ENCODE results near the gene SLC25A4. TPM values are rescaled to one million over a fixed set of nuclear protein-coding genes. Genes with fewer than 3 reads are reported as not detected.
"Not testable (repeated sequence)": the region's sequence is repeated elsewhere in the genome, so short reads cannot be mapped to it uniquely, and the experiment has no call there.

The SLC25A4 gene
- total and polyA plus RNA-seq, 3 experiments from 2014 or later: 11.8 to 16.3 (median 12.6) TPM

GRCh38 chr4:185101354-185101890, 41.6 kb upstream of the SLC25A4 start:
- Histone ChIP-seq H3K27ac (ENCODE audit: low read depth, low read length) (no peak overlapping the region), H3K27me3 (ENCODE audit: insufficient read depth, low read length, poor library complexity, severe bottlenecking) (no peaks in the 10 kb centered on the region), H3K36me3 (ENCODE audit: insufficient read depth, low read length) (no peaks in the 10 kb centered on the region), H3K4me1 (ENCODE audit: insufficient read depth, low read length) (no peaks in the 10 kb centered on the region), H3K4me3 (ENCODE audit: low read length) (no peak overlapping the region), H3K9me3 (ENCODE audit: low read length) (no peaks in the 10 kb centered on the region)
- Mint-ChIP-seq H3K27ac (no peak overlapping the region), H3K27me3 (peaks cover 13 to 37% of the 10 kb centered on the region in 2 donors), H3K9me3 (no peaks in the 10 kb centered on the region), H3K36me3 (no peaks in the 10 kb centered on the region), H3K4me1 (no peaks in the 10 kb centered on the region), H3K4me3 (no peak overlapping the region)
- CTCF ChIA-PET: no interaction called here
- POLR2A ChIA-PET: no interaction called here
- no peak for DNase-seq

- Histone ChIP-seq H3K27me3 (ENCODE audit: insufficient read depth, low read length, poor library complexity, severe bottlenecking) (no peaks in the 10 kb centered on the region), H3K36me3 (ENCODE audit: insufficient read depth, low read length) (no peaks in the 10 kb centered on the region), H3K4me1 (ENCODE audit: insufficient read depth, low read length) (no peaks in the 10 kb centered on the region), H3K9me3 (ENCODE audit: low read length) (no peaks in the 10 kb centered on the region), H3K27ac (ENCODE audit: low read depth, low read length) (no peak overlapping the region), H3K4me3 (ENCODE audit: low read length) (no peak overlapping the region)
- H3K36me3 Mint-ChIP-seq: no peaks in the 10 kb centered on the region
- H3K27me3 Mint-ChIP-seq: peaks cover 12 to 32% of the 10 kb centered on the region in 2 donors
- H3K27ac Mint-ChIP-seq: no peak overlapping the region
- POLR2A ChIA-PET: no interaction called here
- H3K9me3 Mint-ChIP-seq: no peaks in the 10 kb centered on the region
- no peak overlapping the region for H3K4me3 Mint-ChIP-seq
- no peak for DNase-seq
- CTCF ChIA-PET: no interaction called here
- no peaks in the 10 kb centered on the region for H3K4me1 Mint-ChIP-seq
Measured at GRCh38 chr4:185104733-185105132, 38.3 kb upstream of the SLC25A4 start.

DNA sequence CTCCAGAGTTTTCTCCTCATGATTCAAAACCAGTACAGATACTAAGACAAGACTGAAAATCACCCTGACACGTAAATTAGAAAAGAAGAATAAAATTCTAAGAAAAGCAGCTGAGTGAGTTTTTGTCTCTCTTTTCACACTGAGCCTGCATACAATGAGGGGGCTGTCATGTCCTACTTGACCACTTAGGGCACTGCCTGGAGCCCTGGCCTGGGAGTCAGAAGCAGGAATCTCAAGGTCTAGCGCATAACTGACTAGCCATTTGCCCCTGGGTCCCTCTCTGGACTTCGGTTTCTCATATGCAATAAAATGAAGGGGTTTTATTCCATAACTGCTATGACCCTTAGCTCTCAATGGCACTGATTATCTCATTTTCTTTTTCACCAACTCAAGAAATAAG, 36.7 kb upstream of the SLC25A4 start:
- H3K4me3 Mint-ChIP-seq: no peak overlapping the region
- no peaks in the 10 kb centered on the region for H3K27me3 ChIP-seq (ENCODE audit: insufficient read depth, low read length, poor library complexity, severe bottlenecking)
- H3K27ac Mint-ChIP-seq: no peak overlapping the region
- H3K36me3 Mint-ChIP-seq: no peaks in the 10 kb centered on the region
- DNase-seq: no peak
- POLR2A ChIA-PET: no interaction called here
- no peaks in the 10 kb centered on the region for H3K9me3 ChIP-seq (ENCODE audit: low read length)
- CTCF ChIA-PET: interaction anchor here (1.2 kb wide), 1 partner anchor 28 kb away, joined by 3 read pairs; no protein-coding TSS in a partner anchor
- no peaks in the 10 kb centered on the region for H3K36me3 ChIP-seq (ENCODE audit: insufficient read depth, low read length)
- H3K27ac ChIP-seq (ENCODE audit: low read depth, low read length): no peak overlapping the region
- peaks cover 5 to 26% of the 10 kb centered on the region in 2 donors for H3K27me3 Mint-ChIP-seq
- H3K4me3 ChIP-seq (ENCODE audit: low read length): no peak overlapping the region
- H3K4me1 ChIP-seq (ENCODE audit: insufficient read depth, low read length): no peaks in the 10 kb centered on the region
- no peaks in the 10 kb centered on the region for H3K9me3 Mint-ChIP-seq
- no peaks in the 10 kb centered on the region for H3K4me1 Mint-ChIP-seq

DNA sequence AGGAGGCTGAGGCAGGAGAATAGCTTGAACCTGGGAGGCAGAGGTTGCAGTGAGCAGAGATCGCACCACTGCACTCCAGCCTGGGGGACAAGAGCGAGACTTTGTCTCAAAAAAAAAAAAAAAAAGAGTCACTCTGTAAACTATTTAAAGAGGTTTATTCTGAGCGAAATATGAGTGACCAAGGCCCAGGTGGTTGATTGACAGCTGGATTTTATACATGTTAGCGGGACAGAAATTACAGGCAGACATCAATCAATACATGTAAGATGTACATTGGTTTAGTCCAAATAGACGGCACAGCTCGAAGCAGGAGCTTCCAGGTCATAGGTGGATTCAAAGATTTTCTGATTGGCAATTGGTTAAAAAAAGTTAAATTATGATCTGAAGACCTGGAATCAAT, 35.5 kb upstream of the SLC25A4 start:
- H3K27ac ChIP-seq (ENCODE audit: low read depth, low read length); H3K9me3 Mint-ChIP-seq; H3K27me3 ChIP-seq (ENCODE audit: insufficient read depth, low read length, poor library complexity, severe bottlenecking); H3K4me3 Mint-ChIP-seq; POLR2A ChIA-PET; CTCF ChIA-PET; H3K27ac Mint-ChIP-seq; H3K36me3 Mint-ChIP-seq; H3K4me3 ChIP-seq (ENCODE audit: low read length); H3K4me1 ChIP-seq (ENCODE audit: insufficient read depth, low read length); H3K4me1 Mint-ChIP-seq; DNase-seq; H3K36me3 ChIP-seq (ENCODE audit: insufficient read depth, low read length); H3K9me3 ChIP-seq (ENCODE audit: low read length): not testable (repeated sequence)
- H3K27me3 Mint-ChIP-seq: peaks cover 3 to 18% of the 10 kb centered on the region in 2 donors

DNA sequence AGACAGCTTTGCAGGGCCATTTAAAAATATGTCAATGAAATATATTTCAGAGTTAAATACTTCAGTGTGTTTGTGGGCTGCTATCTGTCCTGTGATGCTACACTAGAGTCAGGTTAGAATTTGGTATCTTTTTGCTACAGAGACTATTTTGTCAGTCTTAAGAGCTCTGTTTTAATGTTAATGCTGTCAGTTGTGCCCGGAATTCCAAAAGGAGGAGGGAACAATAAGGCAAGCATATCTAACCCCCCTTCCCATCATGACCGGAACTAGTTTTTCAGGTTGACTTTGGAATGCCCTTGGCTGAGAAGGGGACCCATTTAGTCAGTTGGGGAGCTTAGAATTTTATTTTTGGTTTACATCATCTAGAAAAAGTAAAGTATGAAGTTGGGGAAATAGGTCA, 34.9 kb upstream of the SLC25A4 start:
- H3K36me3 ChIP-seq (ENCODE audit: insufficient read depth, low read length): no peaks in the 10 kb centered on the region
- H3K4me1 ChIP-seq (ENCODE audit: insufficient read depth, low read length): no peaks in the 10 kb centered on the region
- H3K4me3 Mint-ChIP-seq: no peak overlapping the region
- no peaks in the 10 kb centered on the region for H3K27me3 ChIP-seq (ENCODE audit: insufficient read depth, low read length, poor library complexity, severe bottlenecking)
- ChIA-PET CTCF (no interaction called here), POLR2A (no interaction called here)
- H3K27ac ChIP-seq (ENCODE audit: low read depth, low read length): no peak overlapping the region
- H3K27ac Mint-ChIP-seq: no peak overlapping the region
- DNase-seq: no peak
- H3K4me1 Mint-ChIP-seq: no peaks in the 10 kb centered on the region
- H3K9me3 ChIP-seq (ENCODE audit: low read length): no peaks in the 10 kb centered on the region
- H3K4me3 ChIP-seq (ENCODE audit: low read length): no peak overlapping the region
- H3K27me3 Mint-ChIP-seq: peaks cover 3 to 15% of the 10 kb centered on the region in 2 donors
- no peaks in the 10 kb centered on the region for H3K9me3 Mint-ChIP-seq
- H3K36me3 Mint-ChIP-seq: no peaks in the 10 kb centered on the region

GRCh38 chr4:185108669-185109068, 34.4 kb upstream of the SLC25A4 start:
- no peak for DNase-seq
- ChIA-PET POLR2A (no interaction called here), CTCF (interaction anchor here (0.6 kb wide), 1 partner anchor 1631 kb away, joined by 4 read pairs; no protein-coding TSS in a partner anchor)
- H3K9me3 ChIP-seq (ENCODE audit: low read length): no peaks in the 10 kb centered on the region
- H3K27ac ChIP-seq (ENCODE audit: low read depth, low read length): no peak overlapping the region
- H3K4me3 ChIP-seq (ENCODE audit: low read length): no peak overlapping the region
- H3K36me3 ChIP-seq (ENCODE audit: insufficient read depth, low read length): no peaks in the 10 kb centered on the region
- H3K27me3 ChIP-seq (ENCODE audit: insufficient read depth, low read length, poor library complexity, severe bottlenecking): no peaks in the 10 kb centered on the region
- H3K27me3 Mint-ChIP-seq: peaks cover 0 to 17% of the 10 kb centered on the region in 2 donors
- no peak overlapping the region for H3K27ac Mint-ChIP-seq
- no peaks in the 10 kb centered on the region for H3K4me1 Mint-ChIP-seq
- H3K4me1 ChIP-seq (ENCODE audit: insufficient read depth, low read length): no peaks in the 10 kb centered on the region
- H3K4me3 Mint-ChIP-seq: no peak overlapping the region
- no peaks in the 10 kb centered on the region for H3K36me3 Mint-ChIP-seq
- no peaks in the 10 kb centered on the region for H3K9me3 Mint-ChIP-seq

DNA sequence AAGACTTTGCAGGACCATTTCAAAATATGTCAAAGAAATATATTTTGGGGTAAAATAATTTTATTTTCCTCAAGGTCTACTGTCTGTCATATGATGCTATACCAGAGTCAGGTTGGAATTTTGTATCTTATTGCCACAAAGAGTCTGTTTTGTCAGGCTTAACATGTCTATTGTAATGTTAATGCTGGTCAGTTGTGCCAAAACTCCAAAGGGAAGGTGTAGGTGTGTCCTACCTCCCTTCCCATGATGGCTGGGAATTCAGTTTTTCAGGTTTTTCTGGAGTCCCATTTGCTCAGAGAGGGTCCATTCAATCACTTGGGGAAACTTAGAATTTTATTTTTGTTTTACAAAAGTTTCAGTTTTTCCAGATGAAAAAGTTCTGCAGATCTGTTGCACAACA, 33.3 kb upstream of the SLC25A4 start:
- H3K4me1 Mint-ChIP-seq: no peaks in the 10 kb centered on the region
- Histone ChIP-seq H3K27me3 (ENCODE audit: insufficient read depth, low read length, poor library complexity, severe bottlenecking) (no peaks in the 10 kb centered on the region), H3K9me3 (ENCODE audit: low read length) (no peaks in the 10 kb centered on the region), H3K4me1 (ENCODE audit: insufficient read depth, low read length) (no peaks in the 10 kb centered on the region), H3K27ac (ENCODE audit: low read depth, low read length) (no peak overlapping the region), H3K36me3 (ENCODE audit: insufficient read depth, low read length) (no peaks in the 10 kb centered on the region), H3K4me3 (ENCODE audit: low read length) (no peak overlapping the region)
- no peak overlapping the region for H3K4me3 Mint-ChIP-seq
- CTCF ChIA-PET: no interaction called here
- POLR2A ChIA-PET: no interaction called here
- H3K27ac Mint-ChIP-seq: no peak overlapping the region
- H3K9me3 Mint-ChIP-seq: no peaks in the 10 kb centered on the region
- DNase-seq: no peak
- peaks cover 1 to 27% of the 10 kb centered on the region in 2 donors for H3K27me3 Mint-ChIP-seq
- H3K36me3 Mint-ChIP-seq: no peaks in the 10 kb centered on the region

DNA sequence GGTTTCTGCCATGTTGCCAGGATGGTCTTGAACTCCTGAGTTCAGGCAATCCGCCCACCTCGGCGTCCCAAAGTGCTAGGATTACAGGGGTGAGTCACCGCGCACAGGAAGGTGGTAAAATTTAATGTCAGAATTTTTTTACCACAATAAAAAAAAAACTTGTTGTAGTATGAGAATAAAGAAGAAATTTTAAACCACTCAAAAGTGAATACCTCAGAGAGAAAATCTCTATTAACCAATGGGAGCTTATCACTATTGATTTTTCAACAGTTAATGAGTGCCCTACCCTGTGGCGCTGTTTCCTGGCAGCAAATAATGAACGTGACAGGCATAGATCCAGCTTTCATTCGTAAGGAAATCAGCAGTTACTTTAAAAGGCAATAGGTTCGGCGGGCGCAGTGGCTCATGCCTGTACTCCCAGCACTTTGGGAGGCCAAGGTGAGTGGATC, 32.7 kb upstream of the SLC25A4 start:
- Histone ChIP-seq H3K27ac (ENCODE audit: low read depth, low read length) (no peak overlapping the region), H3K4me3 (ENCODE audit: low read length) (no peak overlapping the region), H3K4me1 (ENCODE audit: insufficient read depth, low read length) (no peaks in the 10 kb centered on the region), H3K9me3 (ENCODE audit: low read length) (no peaks in the 10 kb centered on the region), H3K36me3 (ENCODE audit: insufficient read depth, low read length) (no peaks in the 10 kb centered on the region), H3K27me3 (ENCODE audit: insufficient read depth, low read length, poor library complexity, severe bottlenecking) (no peaks in the 10 kb centered on the region)
- Mint-ChIP-seq H3K4me1 (no peaks in the 10 kb centered on the region), H3K27ac (no peak overlapping the region), H3K36me3 (no peaks in the 10 kb centered on the region), H3K4me3 (no peak overlapping the region), H3K9me3 (no peaks in the 10 kb centered on the region), H3K27me3 (peaks cover 1 to 30% of the 10 kb centered on the region in 2 donors)
- no peak for DNase-seq
- ChIA-PET POLR2A (no interaction called here), CTCF (no interaction called here)

DNA sequence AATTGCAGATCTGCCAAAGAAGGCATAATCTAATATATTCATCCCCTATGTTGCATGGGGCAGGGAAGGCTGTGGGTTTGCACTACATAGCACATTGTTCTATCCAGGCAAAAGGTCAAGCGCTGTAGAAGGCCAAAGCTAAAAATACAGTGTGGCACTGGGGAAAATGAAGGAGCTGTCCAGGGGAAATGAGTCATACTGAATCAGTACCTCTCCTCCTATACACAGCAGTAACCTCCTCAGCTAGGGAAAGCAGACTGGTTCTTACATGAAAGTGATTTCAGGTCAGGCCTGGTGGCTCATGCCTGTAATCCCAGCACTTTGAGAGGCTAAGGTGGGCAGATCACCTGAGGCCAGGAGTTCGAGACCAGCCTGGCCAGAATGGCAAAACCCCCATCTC, 31.0 kb upstream of the SLC25A4 start:
- CTCF ChIA-PET: no interaction called here
- Histone ChIP-seq H3K9me3 (ENCODE audit: low read length) (no peaks in the 10 kb centered on the region), H3K36me3 (ENCODE audit: insufficient read depth, low read length) (no peaks in the 10 kb centered on the region), H3K27me3 (ENCODE audit: insufficient read depth, low read length, poor library complexity, severe bottlenecking) (no peaks in the 10 kb centered on the region), H3K4me3 (ENCODE audit: low read length) (no peak overlapping the region), H3K27ac (ENCODE audit: low read depth, low read length) (no peak overlapping the region), H3K4me1 (ENCODE audit: insufficient read depth, low read length) (no peaks in the 10 kb centered on the region)
- no peaks in the 10 kb centered on the region for H3K4me1 Mint-ChIP-seq
- POLR2A ChIA-PET: no interaction called here
- H3K4me3 Mint-ChIP-seq: no peak overlapping the region
- H3K27ac Mint-ChIP-seq: no peak overlapping the region
- peaks cover 1 to 34% of the 10 kb centered on the region in 2 donors for H3K27me3 Mint-ChIP-seq
- no peaks in the 10 kb centered on the region for H3K36me3 Mint-ChIP-seq
- no peak for DNase-seq
- no peaks in the 10 kb centered on the region for H3K9me3 Mint-ChIP-seq
